GM19397 (cell line): ENCODE measurements around the gene NAV2.
"Not testable (repeated sequence)": the region's sequence is repeated elsewhere in the genome, so short reads cannot be mapped to it uniquely, and the experiment has no call there.

Experiments
- ATAC-seq: cut with Tn5 transposase; IDR thresholded peaks from one replicate; pipeline ENCODE4 v1.9.1; 2021; ENCODE audit warnings: mild to moderate bottlenecking, moderate library complexity; ENCODE audit not compliant: unreplicated experiment

Gene NAV2

DNA sequence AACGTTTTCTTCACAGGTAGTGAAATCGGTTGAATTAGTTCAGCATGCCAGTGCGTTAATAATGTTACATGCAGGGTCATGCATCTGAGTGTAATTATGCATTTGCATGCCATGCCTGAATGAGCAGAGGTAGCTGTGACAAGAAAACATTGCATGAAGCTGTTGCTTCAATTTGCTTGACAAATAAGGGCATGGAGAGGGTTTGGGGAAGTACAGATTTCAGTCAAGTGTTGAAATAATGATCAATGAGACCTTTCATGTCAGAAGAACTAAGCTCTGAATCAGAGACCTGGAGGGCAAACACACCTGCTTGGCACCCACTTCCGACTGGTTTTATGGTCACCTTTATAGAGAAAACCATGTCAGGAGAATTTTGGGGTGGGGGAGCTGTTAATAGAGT, 226.2 kb downstream of the NAV2 start:
- no peak for ATAC-seq

DNA sequence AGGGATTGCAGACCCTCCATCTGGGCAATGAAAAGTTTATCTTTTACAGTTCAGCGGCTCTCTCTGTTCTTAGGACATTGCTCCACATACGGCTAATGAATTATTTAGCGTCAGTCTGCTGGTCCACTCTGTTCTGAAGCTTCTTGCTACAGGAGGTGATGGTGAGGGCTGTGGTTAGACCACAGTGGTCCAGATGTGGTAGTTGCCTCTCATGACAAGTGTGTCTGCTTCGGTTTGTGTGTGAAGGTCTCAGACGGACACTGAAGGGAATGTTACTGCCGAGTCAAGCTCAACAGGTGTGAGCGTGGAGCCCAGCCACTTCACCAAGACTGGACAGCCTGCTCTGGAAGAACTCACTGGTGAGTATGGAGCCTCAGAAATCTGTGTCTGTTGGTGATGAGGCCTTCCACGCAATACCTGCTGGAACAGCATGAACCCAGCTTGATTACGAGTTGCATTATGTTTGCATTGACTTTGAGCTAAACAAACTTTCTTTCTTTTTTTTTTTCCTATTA, 226.8 kb downstream of the NAV2 start:
- no peak for ATAC-seq

DNA sequence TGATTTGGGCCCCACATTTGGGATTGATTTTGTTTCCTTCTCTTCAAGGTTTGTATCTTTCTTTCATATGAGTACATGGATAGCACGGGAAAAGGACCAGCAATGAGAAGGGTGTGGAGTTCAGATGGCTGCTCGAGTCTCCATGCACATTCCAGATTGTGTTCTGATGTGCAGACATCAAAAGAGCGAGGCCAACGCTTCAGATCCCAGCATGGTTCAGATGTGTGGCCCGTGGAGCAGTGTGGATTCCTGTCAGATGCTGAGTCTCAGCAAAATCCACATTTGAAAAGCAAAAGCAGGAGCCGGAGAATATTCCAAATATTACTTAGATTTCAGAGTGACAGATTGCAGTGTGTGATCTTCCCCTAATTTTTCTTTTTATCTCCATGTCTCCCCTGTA, 228.2 kb downstream of the NAV2 start:
- no peak for ATAC-seq

DNA sequence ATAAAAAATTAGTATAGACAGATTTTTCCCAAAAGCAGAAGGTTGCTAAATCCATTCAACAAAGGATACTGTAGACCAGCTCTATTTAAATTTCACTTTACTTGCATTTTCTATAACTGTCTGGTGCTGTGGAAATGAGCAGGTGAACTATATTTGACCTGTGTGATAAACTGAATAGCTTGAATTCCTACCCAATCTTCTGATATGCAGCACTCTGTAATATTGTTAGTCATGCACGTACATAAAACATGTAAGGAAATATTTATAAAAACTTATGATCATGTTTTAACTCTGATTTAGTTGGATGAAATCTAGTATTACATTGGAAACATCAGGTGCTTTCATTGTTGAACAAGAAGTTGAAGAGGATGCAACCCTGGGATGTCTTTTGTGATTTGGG, 234.0 kb downstream of the NAV2 start:
- ATAC-seq, result no peak

DNA sequence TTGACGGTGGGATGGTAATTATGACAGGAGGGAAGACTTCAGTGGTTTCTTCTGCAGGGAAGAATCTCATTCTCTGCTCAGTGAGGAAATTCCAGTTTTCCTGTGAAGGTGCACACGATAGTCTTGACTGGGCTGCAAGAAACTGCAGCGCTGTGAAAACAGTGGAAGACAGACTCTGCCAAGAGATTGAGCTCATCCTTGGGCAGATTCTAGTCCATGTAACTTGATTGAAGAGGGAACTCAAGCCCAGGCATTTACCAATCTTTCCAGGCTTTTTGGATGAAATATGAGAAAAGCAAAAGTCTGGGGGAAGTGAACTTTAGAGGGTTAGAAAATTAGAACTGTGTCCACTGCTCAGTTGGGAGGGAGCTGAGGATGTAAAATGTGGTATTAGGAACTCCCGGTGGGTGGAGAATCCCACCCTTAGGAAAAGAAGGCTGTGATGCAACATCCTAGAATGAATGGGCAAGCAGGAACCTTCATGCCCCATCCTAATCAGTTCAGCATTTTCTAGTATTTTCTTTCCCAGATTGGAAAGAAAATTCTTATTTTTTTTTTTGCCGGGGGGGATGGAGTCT, 235.0 kb downstream of the NAV2 start:
- no peak for ATAC-seq

DNA sequence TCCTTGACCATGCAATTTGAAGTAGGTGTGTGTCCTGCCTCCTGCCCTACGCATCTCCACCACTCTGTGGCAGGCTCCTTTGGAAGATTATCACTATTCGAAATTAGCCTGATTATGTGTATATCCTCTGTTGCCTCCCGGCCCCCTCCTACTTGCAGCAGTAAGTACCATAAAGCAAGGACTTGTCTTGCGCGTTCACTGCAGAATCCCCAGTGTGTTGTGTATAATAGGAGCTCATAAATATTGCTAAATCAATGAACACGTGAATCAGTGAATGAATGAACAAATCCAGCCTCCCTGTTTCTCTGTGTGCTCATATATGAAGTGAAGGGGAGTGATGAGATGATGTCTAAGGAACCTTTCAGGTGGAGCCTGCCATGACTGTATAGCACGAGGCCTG, 237.0 kb downstream of the NAV2 start:
- no peak for ATAC-seq

DNA sequence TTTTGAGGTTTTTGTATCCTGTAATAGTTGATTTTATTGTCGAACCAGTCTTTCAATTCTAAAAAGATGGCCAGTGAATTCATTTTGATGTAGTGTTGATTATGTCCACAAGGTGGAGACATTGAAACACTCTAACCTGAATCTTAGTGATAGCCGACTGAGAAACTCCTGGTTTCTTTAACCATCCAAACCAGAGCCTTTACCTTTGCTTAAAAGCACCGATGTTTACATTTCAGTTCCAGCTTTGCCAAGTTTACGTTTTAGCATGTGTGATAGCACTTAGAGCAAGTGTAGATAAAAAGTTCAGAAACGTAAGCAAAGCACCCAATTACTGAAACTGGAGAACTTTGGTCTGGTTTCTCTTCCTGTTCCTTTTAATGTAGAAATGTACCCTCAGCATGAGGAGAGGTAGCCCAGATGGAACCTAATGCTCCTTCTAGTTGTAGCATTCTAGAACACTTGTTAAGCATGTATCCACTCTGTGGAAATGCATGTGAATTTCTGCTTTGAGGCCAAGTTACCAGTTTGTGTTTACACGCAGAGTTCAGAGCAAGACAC, 239.0 kb downstream of the NAV2 start:
- peak; percentile 85 for ATAC-seq

GRCh38 chr11:19952116-19952605, 239.5 kb downstream of the NAV2 start:
- ATAC-seq, result no peak

DNA sequence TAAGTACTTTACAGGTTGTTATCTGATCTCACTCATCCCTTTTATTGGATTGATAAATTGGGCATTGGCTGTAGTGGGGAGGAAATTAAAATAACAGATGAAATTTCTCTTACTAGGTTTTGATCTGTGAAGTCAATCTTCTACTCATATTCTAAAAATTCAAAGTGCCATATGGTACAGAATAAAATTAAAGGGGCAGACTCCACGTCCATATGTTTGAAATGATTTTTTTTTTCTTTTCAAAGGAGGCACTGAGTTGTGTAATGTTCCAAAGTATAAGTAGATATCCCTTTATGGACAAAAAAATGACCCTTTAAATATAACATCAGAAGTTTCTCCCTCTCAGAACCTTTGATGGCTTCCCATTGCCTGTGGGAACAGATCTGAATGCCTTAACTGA, 240.3 kb downstream of the NAV2 start:
- no peak for ATAC-seq

DNA sequence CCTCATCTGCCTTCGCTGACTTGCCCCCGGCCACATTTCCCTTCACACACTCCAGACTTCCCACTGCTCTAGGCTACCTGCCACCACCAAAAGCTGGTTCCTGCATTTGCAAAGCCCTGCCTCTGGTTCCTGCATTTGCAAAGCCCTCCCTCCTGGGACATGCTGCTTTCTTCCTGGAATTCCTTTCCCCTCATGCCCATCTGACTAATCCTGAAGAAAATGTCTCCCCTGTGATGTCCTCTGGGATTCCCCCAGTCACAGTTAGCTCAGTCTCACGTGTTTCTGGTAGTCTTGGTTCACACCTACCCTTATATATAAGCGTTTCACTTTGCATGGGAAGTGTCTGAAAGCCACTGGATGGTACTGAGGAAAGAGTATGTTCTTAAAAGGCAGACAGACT, 240.7 kb downstream of the NAV2 start:
- ATAC-seq, result no peak

DNA sequence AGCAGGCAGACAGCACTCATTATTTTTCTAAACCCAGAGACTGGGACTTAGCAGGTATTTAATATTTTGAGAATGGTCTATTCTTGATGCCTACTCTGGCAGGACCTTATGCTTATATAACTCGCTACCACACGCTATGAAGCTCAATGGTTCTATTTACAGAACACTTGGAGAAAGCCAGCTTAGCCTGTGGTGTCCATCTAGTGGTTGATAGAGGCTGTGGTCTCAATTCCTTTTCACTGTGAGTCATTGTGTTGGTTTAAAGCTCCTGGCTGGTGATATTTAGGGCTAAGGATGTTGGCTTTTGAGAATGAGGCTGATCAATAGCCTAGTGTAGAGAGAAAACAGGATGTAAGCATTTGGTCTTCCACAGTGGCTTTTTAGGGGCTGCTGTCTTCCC, 241.3 kb downstream of the NAV2 start:
- no peak for ATAC-seq

- ATAC-seq, result no peak
Measured at GRCh38 chr11:19954899-19955298, 242.3 kb downstream of the NAV2 start.

- ATAC-seq, result no peak
Measured at GRCh38 chr11:19955660-19956059, 243.0 kb downstream of the NAV2 start.

DNA sequence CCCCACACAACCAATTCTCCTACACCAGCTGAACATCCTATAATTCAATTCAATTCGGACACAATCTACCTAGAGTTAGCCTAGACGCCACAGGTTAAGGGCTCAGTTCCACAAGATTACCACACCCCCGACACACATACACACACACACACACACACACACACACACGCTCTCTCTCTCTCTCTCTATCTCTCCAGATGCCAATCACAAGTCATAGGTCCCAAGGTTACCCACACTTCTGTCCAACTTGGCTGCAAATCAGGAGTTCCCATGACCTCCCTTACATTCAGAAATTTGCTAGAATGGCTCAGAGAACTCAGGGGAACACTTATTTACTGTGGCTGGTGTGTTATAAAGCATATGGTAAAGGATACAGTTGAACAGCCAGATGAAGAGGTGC, 243.6 kb downstream of the NAV2 start:
- no peak for ATAC-seq

GRCh38 chr11:19957294-19957943, 244.8 kb downstream of the NAV2 start:
- ATAC-seq, result no peak

DNA sequence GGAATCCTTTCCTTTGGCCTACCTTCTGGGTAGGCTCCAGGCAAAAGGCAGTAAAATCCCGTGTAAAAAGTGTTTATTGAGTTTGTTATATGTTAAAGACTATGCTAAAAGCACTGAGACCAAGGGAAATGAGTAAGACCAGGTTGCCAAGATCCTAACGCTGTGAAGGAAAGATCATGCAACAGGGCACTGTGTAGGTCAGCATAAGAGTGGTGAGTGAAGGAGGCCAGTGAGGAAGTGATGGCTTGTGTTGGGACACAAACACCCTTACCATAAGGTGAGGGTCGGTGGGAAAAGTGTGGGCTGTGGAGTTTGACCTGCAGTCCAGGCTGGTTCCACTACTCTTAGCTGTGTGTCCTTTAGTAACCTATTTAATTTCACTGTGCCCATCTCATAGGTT, 245.6 kb downstream of the NAV2 start:
- ATAC-seq, result no peak

DNA sequence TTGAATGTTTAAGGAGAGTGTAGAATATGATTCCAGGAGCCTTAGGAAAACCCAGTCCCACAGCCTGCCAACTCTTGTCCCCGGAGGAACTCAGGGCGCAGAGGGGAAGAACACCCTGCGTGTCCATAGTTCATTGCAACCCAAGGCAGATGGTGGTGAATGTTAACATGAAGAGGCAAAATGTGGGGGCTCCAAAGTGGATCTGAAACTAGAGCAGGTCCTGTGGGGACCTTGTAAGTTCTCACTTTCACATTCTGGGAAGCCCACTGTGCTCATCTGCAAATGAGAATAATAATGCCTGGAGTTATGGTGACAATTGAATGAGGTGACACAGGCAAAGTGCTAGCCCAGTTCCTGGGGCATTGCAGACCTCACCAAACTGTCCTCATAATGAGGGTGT, 246.6 kb downstream of the NAV2 start:
- no peak for ATAC-seq

DNA sequence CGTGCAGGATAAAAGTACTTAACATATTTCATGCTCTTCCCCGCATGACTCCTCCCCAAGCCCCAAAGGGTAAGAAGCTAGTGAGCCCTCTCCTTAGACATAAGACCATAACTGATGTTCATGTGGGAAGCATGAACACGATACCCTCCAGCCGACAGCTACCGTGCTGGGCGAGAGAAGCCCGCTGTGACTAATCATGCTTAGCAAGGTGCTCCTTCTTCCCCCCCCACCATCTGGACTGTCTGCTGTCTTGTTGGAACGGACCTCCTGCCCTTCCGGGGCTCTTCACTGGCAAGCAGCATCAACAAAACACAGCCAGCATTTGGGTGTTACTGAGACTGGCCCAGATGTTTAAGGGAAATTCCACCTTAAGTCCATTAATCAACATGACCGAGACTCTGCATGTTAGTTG, 247.0 kb downstream of the NAV2 start:
- ATAC-seq, result no peak

DNA sequence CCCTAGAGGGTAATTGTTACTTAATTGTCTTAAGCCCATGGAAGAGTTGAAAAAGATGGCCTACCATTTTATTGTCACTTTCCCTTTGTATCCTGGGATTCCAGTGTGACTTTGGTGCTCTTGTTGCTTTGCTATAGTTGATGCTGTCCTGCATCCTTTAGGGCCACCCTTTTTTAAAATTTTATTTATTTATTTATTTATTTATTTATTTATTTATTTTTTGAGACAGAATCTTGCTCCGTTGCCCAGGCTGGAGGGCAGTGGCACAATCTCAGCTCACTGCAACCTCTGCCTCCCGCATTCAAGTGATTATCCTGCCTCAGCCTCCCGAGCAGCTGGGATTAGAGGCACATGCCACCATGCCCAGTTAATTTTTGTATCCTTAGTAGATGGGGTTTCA, 247.8 kb downstream of the NAV2 start:
- not testable (repeated sequence) for ATAC-seq

- ATAC-seq, result no peak
Measured at GRCh38 chr11:19961225-19961624, 248.6 kb downstream of the NAV2 start.

GRCh38 chr11:19962053-19962800, 249.6 kb downstream of the NAV2 start:
- no peak for ATAC-seq

DNA sequence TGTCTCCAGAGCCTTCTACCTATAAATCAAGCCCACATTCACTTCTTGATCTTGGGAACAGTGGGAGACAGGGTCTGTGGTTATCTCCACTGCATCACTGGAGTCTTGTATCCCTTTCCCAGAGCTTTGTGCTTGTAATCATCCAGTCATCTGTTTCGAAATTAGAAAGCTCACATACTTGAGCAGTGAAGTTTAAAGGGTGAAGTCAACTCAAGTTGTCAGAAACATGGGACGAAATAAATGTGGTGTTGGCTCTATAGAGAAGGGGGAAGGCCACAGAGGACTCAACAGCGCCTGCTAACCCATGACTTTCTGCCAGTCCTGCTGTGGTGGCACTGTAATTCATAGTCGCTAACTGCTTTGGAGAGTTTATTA, 250.2 kb downstream of the NAV2 start:
- no peak for ATAC-seq
